ENCODE measurements around the gene GPC6. TPM values are rescaled to one million over a fixed set of nuclear protein-coding genes. Genes with fewer than 3 reads are reported as not detected.

The GPC6 gene
- total RNA-seq, 1 donor from 2014 or later: 50.3 TPM

DNA sequence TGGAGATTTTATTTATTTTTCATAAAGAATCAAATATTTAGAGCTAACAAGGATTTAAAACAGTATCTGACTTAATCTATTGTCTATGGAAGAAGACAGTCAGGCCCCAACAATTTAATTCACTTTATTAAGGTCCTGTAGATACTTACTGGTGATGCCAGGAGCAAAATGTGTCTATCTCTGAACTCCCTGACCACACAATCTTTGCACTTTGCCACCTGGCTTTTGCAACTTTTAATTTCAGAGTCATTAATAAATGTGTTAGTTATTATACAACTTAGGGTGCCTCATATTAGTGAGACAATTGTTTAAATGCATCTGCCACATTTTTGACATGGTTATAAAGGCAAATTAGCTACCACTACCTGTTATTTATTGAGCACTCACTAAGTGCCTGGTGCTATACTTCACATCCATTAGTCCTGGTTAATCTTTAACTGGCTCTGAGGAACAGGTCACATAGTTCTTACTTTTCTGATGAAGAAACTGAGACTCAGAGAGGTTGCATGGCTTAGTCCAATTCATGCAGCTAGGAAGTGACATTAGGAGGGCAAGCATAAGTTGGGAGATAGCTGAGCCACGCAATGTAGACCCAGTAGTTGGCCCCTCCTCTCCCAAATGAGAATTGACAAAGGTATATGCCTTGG lies 955.0 kb downstream of the GPC6 start:
- Mint-ChIP-seq H3K4me3 (ENCODE audit: low read depth) (no peak overlapping the region), H3K27ac (peak overlapping the region; percentile 19), H3K9me3 (ENCODE audit: low read depth) (peaks cover 8% of the 10 kb centered on the region), H3K36me3 (ENCODE audit: insufficient read depth) (peaks cover 13% of the 10 kb centered on the region), H3K4me1 (ENCODE audit: low read depth) (peaks cover 33% of the 10 kb centered on the region), H3K27me3 (no peaks in the 10 kb centered on the region)
- no peak for DNase-seq (ENCODE audit: low spot score, unreplicated experiment)
- TF ChIP-seq, protein P1, sequence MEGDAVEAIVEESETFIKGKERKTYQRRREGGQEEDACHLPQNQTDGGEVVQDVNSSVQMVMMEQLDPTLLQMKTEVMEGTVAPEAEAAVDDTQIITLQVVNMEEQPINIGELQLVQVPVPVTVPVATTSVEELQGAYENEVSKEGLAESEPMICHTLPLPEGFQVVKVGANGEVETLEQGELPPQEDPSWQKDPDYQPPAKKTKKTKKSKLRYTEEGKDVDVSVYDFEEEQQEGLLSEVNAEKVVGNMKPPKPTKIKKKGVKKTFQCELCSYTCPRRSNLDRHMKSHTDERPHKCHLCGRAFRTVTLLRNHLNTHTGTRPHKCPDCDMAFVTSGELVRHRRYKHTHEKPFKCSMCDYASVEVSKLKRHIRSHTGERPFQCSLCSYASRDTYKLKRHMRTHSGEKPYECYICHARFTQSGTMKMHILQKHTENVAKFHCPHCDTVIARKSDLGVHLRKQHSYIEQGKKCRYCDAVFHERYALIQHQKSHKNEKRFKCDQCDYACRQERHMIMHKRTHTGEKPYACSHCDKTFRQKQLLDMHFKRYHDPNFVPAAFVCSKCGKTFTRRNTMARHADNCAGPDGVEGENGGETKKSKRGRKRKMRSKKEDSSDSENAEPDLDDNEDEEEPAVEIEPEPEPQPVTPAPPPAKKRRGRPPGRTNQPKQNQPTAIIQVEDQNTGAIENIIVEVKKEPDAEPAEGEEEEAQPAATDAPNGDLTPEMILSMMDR (IDR thresholded peaks at IDR 0.05; ENCODE audit: unreplicated experiment): no peak

DNA sequence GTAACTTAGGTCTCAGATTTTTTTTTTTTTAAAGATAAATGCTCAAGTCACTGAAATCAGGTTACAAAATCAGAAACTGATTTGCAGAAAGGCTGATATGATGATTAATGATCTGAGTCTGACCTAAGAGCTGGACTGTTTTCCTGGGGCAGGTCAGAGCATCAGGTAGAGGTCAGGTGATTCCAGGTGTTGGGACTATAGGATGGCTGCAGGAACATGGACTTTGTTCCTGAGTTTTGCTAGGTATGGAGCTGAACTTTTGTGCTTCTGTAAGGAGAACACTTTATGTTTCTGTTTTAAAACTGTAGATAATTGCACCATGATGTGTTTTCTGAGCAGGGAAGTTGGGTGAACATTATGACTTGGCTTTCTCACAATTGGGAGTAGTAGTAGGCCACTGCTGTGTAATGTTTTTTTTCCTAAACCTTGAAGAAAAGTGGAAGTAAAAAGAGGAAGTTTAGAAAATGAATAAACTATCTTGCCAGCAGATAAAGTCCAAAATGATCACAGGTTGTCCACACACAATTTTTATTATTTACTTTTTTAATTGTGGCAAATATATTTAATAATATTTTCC lies 955.7 kb downstream of the GPC6 start:
- TF ChIP-seq, protein P1 (IDR thresholded peaks at IDR 0.05; ENCODE audit: unreplicated experiment): no peak
- Mint-ChIP-seq H3K27ac (peak overlapping the region; percentile 74), H3K27me3 (no peaks in the 10 kb centered on the region), H3K4me3 (ENCODE audit: low read depth) (no peak overlapping the region), H3K4me1 (ENCODE audit: low read depth) (peaks cover 26% of the 10 kb centered on the region), H3K9me3 (ENCODE audit: low read depth) (peaks cover 8% of the 10 kb centered on the region), H3K36me3 (ENCODE audit: insufficient read depth) (peaks cover 13% of the 10 kb centered on the region)
- no peak for DNase-seq (ENCODE audit: low spot score, unreplicated experiment)

DNA sequence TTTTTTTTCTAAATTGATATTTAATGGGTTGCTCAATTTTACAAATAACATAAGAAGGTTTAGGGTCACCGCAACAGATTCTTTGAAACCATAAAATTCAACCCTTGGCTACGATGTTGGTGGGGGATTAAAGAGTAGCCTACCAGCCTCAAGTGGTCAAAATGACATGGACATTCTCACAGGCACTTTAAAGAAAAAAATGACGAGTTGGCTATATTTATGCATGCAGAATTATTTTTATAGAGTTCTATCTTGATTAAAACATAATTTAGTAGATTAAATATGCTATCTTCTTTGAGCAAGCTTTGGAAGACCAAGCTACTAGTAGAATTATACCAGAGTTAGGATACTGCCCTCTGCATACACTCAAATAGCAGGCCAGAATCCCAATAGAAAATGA lies 959.9 kb downstream of the GPC6 start:
- TF ChIP-seq, protein P1 (IDR thresholded peaks at IDR 0.05; ENCODE audit: unreplicated experiment): no peak
- Mint-ChIP-seq H3K4me1 (ENCODE audit: low read depth) (peaks cover 10% of the 10 kb centered on the region), H3K36me3 (ENCODE audit: insufficient read depth) (peaks cover 17% of the 10 kb centered on the region), H3K9me3 (ENCODE audit: low read depth) (peaks cover 8% of the 10 kb centered on the region), H3K27ac (no peak overlapping the region), H3K4me3 (ENCODE audit: low read depth) (no peak overlapping the region), H3K27me3 (no peaks in the 10 kb centered on the region)
- no peak for DNase-seq (ENCODE audit: low spot score, unreplicated experiment)

DNA sequence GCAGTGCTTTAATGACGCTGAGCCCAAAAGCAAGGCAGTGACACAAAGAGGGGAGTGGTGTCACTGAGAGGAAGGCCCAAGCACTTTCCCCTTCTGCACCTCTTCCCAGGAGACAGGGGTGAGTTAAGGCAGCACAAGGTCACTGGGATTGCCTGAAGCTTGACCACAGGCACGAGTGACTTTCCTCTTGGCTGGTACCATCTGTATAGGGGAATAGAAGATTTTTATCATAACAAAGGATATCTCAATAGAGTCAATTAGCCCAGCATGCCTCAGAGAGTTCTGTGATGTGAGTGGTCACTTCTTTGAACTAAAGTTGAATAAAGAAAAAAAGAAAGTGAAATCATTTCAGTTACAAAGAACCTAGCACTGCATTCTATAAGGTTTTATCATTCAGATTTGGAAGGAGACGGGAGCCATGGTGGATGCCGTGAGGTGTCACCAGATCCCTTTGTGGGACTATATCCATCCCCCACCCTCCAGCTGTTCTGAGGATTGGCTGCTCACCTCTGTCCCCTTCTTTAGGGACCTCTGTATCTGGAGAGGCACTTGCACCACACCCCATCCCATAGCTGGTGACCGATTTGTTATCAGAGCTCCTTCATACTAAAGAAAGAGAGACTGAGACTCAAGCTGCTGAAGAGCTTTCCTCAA lies 961.7 kb downstream of the GPC6 start:
- H3K27me3 Mint-ChIP-seq: no peaks in the 10 kb centered on the region
- peaks cover 13% of the 10 kb centered on the region for H3K36me3 Mint-ChIP-seq (ENCODE audit: insufficient read depth)
- H3K9me3 Mint-ChIP-seq (ENCODE audit: low read depth): peaks cover 8% of the 10 kb centered on the region
- no peak for DNase-seq (ENCODE audit: low spot score, unreplicated experiment)
- no peak overlapping the region for H3K4me3 Mint-ChIP-seq (ENCODE audit: low read depth)
- TF ChIP-seq, protein P1 (IDR thresholded peaks at IDR 0.05; ENCODE audit: unreplicated experiment): no peak
- no peak overlapping the region for H3K27ac Mint-ChIP-seq
- no peaks in the 10 kb centered on the region for H3K4me1 Mint-ChIP-seq (ENCODE audit: low read depth)

DNA sequence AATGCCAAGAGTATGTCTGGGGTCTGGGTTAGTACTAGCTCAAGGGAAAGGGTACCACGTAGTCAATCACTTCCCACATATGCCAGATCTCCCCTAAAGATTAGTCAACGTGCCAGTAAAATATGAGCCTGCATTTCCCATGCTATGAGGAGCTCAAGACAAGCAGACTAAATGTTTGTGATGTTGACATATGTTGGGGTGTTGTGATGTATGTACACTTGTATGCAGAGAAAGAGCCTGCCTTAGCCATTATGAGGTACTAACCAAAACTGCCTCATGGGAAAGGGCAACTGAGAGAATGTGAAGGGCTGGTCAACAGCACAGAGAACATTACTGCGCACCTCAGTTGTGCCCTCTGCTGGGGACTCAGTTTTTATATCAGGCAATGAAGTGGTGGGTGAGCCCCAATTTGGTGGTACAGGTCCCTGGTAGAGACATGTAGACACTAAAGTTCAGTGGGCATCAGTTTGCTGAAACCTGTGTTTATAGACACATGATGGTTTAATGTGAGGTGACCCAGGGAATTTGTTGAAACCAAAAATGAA lies 965.9 kb downstream of the GPC6 start:
- Mint-ChIP-seq H3K4me3 (ENCODE audit: low read depth) (no peak overlapping the region), H3K27ac (no peak overlapping the region), H3K4me1 (ENCODE audit: low read depth) (no peaks in the 10 kb centered on the region), H3K9me3 (ENCODE audit: low read depth) (no peaks in the 10 kb centered on the region), H3K27me3 (no peaks in the 10 kb centered on the region), H3K36me3 (ENCODE audit: insufficient read depth) (peaks cover 4% of the 10 kb centered on the region)
- DNase-seq (ENCODE audit: low spot score, unreplicated experiment): no peak
- TF ChIP-seq, protein P1 (IDR thresholded peaks at IDR 0.05; ENCODE audit: unreplicated experiment): peak; percentile 50

Data from progenitor cell of endocrine pancreas (in vitro differentiated cells).